ENCODE measurements around the gene FMO3.

- no peak for TF ChIP-seq CTCF (IDR thresholded peaks at IDR 0.05; ENCODE audit: borderline replicate concordance, extremely low read depth, low read length, poor library complexity, severe bottlenecking)
- TF ChIP-seq EZH2 (IDR thresholded peaks at IDR 0.05; ENCODE audit: borderline replicate concordance, low read depth, low read length, severe bottlenecking): no peak
These were observed 36.8 kb downstream of the FMO3 start for GRCh38 chr1:171127501-171127900.

Measured in DND-41 (cell line).